Non-pigmented ciliary epithelial cell (primary cell): ENCODE data around the gene HYAL2.
A peak's percentile ranks its signal among the peaks of the same experiment; 100 is the strongest.

ENCODE experiments used
- DNase-seq: peaks from one replicate; pipeline ENCODE4 v3.0.0-alpha.2; 2010; ENCODE audit warnings: low read depth

The HYAL2 gene, protein sequence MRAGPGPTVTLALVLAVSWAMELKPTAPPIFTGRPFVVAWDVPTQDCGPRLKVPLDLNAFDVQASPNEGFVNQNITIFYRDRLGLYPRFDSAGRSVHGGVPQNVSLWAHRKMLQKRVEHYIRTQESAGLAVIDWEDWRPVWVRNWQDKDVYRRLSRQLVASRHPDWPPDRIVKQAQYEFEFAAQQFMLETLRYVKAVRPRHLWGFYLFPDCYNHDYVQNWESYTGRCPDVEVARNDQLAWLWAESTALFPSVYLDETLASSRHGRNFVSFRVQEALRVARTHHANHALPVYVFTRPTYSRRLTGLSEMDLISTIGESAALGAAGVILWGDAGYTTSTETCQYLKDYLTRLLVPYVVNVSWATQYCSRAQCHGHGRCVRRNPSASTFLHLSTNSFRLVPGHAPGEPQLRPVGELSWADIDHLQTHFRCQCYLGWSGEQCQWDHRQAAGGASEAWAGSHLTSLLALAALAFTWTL

DNA sequence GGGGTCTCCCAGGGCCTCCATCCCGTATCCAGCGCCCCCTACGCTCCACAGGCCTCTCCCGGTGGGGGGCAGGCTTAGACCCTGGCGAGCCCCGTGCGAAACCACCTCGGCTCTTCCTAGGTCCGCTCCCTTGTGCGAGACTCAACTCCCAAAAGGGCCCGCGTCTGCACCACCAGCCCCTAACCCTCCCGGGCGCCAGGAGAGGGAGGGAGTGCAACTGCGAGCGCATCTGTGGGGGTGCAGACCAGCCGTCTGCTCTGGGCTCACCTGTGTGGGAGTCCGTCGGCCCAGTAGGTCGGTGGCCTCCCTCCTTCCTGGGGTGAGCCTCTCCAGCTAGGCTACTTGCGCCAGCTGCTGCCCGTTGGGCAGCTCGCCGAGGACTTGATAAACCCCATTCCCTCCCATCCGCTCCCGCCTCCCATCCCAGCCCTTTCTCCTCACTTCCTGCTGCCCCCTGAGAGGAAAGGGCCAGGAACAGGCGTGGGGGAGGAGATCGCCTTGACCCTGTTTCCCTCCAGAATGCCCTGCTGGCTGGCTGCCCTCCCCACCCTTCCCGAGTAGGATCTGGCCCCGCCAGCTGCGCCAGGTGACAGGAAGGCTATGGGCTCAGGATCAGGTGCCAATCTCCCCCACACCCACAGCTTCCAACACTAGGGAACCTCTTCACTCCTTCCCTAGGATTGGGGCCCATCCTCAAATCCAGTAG, at the start of gene HYAL2:
Gene HYAL2 (minus strand): TSS at position 360 of the 706 bp plus-strand sequence. CDS start 2,256 bp downstream, outside the sequence.
- DNase-seq = no peak

DNA sequence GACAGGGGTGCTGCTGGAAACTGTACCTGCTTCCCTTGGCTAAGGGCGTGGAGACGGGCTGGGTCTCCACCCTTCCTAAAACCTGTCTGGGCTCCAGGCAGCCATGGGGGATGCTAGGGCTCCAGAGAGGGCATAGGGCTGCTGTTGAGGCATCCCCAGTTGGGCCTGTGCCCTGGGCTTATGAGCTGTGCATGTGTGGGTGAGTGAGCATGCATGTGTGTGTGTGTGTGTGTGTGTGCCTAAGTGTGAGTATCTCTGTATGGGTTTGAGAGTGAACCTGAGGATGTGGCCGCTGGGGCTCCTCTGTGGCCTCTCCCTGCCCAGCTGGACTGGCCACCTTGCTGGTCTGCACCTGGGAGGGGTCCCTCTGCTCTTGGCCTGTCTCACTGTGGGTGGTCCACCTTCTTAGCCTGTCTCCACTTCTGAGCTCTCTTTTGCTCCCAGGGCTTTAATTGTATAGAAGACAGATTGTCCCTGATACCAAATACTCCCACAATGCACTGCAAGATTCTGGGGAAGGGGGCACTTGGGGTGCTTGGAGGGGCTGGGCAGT, 48.7 kb upstream of the HYAL2 start:
- DNase-seq = no peak

DNA sequence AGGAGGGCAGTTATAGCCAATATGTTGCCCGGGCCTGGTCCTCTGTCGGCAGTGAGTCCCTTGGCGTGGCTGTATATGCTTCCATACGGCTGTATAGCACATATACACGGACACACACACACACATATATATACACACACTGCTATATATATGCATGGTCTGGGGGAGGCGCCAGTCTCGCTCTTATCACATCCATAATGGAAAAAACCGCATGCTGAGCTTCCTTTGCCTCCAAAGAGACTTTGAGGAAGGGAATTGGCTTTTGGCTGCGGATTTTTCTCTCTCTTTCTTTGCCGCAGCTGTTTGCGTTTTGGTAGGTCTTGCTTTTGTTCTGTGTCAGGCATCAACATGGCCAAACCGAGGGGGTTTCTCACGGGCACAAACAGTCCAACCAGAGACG, 48.0 kb upstream of the HYAL2 start:
- no peak for DNase-seq

DNA sequence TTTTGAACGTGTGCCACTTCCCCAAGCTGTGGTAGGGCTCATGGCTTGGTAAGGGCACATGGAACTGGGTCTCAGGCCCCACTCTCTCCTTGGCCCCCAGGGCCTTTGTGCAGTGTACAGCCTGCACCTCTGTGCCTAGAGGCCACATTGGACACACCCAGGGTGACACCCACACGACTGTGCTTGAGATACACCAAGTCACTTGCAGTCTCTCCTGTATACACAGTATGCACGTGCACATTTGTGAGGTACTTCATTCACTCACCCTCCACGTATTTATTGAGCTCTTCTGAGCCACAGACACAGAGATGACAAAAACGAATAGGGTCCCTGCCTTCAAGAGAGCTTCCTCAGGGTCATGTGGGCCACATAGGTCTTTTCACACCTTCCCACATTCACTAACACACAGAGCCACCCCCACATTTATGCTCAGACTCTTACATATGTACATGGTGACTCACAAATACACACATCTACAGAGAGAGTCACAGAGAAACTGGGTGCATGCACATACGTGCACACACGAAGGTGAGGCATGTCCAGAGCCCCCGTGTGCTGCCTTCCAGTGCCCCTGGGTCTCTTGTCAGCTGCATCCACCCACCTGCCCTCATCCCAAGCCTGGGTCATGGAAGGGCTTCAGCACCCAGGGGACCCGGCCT, 46.6 kb upstream of the HYAL2 start:
- DNase-seq = no peak

DNA sequence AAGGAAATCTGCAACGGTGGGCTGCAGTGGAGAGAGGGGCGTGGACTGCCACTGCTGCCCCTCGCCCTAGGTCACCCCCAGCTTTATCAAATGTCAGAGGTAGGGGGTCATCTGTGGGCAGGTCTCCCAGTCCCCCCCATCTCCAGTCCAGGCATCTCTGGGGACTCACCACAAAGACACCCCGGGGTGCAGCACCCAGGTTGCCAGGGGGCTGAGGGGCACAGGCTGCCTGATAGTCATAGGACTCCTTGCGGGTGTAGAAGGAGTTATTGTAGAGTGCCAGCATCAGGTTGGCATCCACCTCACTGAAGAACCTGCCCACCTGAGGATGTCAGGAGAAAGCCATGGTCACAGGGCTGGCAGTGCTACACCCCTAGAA, 43.3 kb upstream of the HYAL2 start:
- DNase-seq = no peak

DNA sequence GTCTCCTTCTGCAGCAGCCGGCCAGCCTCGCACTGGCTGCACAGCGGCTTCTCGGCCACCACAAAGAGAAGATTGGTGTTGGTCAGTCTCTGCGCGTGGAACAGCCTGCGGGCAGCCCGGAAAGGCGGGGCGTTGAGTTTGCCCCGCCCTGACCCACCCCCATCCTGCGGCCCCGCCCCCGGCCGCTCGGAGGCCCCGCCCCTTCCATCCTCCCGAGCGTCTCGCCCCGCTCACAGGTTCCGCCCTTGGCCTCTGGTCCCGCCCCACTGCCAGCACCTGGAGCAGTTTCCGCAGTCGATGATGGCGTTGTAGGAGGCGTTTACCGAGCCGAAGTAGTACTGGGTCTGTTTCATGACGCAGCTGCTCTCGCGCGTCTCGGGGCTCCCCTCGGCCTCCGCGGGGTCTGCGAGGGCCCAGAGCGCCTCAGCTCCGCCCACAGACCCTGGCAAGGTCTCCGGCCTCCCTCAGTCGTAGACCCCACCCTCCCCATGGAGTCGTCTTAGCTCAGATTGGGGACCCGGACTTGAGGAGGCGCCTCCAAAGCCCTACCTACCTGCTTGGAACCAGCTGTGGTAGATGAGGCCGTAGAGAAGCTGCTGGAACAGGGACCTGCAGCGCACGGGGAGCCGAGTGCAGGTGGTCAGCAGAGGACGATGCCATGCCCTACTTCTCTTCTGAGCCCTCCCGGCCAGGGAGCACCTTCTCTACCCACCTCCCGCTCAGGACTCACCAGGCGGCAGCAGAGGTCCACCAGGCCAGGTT, 42.7 kb upstream of the HYAL2 start:
- no peak for DNase-seq

DNA sequence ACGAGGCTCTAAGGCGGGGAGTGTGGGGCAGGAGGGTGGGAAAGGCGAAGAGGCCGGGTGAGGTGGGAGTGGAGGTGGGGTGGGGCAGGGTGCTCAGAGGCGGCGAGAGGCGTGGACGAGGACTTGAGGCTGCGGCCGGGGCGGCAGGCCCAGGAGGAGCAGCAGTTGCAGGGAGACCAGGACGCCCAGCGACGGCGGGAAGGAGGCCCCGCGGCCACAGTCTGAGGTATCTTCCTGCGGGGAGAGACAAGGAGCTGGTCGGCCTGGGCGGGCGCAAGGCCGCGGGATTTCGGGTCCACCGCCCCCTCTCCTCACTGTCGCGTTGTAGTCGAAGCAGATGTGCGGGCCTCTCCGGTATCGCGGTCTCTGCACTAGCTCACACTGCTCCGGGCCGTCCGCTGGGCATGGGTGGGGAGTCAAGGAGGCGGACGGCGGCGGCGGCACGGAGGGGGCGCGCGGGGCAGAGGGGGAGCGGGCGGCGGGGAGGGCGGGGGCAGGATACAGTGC, 42.1 kb upstream of the HYAL2 start:
- DNase-seq = no peak

DNA sequence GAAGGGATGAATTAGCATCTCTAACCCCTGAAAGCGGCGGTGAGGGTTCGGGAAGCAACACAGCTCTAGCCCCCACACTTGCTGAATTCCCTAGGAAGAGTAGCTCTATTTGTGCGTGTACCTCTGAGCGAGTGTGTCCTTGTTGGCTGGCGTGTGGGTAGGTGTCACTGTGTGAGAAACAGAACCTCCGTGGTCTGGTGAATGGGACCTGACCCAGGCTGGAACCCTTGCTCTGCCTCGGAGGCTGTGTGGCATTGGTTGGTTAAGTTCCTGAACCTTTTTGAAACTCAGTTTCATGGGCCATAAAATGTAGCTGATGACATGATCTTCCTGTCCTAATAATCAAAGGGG, 37.2 kb upstream of the HYAL2 start:
- DNase-seq = no peak

DNA sequence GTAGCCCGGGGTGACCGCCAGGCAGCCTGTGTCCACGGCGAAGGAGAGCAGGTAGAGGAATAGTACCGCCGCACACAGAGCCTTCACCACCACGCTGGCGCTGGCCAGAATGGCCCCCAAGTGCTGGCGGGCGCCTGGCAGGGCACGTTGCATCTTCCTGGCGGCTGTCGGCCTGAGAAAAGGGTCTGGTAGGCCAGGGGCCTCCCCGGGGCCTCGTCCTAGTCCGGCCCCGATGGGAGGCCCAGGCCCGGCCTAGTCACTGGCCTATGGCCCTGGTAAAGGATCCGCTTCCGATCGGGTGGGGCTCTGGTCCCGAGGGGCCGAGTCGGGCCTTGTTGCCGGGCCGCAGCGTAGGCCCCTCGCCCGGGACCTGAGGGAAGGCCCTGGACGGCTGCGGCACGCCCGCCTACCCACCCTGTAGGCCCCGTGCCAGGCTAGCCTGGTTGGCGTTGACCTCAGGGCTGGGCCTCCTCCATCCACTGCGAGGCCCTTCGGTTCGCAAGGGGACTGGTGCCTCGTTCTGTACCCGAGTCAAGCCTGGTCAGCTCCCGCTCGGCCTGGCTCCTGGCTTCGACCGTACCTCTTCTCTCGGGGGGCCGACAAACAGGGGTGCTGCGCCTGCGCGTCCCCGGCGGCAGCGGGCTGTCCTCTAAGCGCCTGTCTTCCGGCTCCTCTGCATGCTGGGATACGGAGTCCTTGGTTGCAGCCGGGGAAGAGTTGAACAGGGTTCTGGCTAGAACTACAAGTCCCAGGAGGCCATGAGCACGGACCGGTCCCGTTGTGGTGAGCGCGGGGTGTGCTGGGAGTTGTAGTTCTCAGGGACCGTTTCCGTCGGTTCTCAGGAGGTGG, 36.6 kb upstream of the HYAL2 start, which contains the start of gene TMEM115:
Gene TMEM115 (minus strand): TSS at position 611 of the 849 bp plus-strand sequence. CDS start 458 bp downstream, at position 153.
- peak; percentile 97 for DNase-seq

DNA sequence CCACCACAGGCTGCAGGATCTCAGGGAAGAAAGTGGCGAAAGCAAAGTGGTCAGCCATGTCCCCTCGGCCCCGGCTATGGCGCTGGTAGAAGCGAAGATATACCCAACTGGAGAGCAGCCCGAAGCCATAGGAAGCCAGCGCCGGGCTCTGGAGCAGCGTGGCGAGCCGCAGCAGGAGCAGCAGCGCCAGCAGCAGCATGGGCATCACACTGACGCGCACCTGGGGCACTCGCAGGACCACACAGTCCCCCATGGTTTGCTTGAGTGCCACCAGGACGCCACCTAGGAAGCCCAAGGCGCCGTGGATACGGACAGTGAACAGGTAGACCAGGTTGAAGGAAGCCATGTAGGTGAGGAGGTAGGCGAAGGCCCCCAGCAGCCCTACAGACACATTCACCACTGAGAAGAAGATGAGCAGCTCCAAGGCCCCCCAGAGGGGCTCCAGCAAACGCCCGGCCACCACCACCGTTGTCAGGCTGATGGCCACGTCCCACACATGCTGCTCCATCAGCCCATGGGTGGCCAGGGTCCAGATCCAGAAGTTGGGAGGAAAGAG, 35.9 kb upstream of the HYAL2 start:
- no peak for DNase-seq

DNA sequence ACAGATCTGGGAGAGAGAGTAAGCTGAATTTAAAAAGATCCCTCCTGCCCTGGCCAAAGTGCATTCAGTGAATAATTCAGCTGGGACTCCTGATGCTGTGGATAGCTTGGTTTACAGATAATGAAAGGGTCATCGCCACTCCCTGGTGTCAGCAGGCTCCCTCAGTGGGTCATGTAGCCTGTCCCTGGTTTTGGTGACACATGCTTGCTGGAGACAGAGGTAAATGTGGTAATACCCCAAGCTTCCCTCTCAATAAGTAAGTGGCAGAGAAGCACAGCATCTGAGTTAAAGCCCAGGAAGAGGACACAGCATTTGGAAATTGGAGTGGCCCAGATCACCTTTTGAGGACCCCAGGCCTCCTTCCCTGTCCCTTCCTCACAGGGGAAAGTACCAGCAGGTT, 34.9 kb upstream of the HYAL2 start:
- DNase-seq = no peak

DNA sequence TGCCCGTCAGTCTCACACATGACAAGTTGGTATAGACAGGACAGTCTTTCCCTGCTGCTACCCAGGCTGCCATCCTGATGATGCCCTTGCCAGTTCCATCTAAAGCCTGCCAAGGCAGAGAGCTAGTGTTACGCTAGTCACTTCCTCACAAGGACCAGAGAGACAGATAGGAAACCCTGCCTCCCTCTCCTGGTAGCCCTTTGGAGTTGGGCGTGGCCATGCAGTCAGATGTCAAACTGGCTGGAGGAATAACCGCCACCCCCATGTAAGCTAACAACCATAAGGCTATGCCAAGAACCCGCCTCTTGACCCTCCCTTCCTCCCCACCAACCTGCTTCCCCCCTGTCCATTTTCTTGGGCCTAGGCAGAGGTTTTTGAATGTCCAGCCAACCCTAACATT, 34.0 kb upstream of the HYAL2 start:
- no peak for DNase-seq

DNA sequence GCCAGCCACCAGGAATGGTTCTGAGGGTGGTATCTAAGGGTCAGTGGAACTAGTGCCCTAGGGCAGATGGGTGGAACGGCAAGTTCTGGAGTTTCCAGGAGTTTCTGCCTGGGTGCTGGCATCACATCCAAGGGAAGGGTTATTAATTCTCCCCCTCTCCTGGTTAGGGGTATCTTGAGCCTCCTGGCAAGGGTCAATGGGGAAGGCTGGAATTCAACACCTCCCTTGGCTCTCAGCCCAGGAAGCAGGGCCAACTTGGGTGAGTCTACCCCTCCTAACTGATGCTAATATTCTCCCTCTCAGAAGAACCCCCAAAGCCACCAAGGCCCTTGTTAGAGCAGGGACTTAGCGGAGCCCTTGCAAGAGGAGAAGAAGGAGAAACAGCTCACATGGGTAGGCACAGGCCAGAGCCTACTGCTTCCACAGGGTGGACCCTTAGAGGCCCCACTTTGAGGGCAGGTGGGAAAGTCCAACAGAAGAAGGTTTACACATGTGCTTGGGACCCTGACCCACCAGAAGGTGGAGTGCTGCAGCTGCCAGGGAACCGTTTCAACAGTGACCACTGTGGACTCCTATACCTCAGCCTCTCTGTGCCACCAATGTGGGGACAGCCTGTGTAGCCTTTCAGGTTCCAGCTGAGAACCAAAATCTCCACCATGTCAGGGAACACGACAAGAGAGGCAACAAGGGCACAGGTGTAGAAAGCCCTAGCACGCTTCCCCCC, 33.4 kb upstream of the HYAL2 start:
- no peak for DNase-seq

DNA sequence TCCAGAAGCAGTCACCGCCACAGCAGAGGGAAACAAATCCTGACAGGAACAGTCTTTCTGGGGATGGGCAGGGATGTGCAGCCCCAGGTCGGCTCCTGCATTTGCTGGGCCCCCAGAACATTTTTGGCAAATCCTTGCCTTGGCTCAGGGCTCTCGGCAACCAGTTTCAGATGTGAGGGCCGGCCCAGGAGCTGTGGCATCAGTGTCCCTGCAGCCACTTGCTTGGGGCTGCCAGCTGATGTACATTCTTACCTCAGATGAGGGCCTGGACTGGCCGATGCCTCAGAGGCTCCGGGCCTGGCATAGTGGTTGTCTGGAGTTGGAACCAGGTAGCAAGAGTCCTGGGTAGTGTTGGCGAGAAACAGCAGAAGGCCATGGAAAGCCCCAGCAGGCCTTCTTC, 32.3 kb upstream of the HYAL2 start:
- no peak for DNase-seq

DNA sequence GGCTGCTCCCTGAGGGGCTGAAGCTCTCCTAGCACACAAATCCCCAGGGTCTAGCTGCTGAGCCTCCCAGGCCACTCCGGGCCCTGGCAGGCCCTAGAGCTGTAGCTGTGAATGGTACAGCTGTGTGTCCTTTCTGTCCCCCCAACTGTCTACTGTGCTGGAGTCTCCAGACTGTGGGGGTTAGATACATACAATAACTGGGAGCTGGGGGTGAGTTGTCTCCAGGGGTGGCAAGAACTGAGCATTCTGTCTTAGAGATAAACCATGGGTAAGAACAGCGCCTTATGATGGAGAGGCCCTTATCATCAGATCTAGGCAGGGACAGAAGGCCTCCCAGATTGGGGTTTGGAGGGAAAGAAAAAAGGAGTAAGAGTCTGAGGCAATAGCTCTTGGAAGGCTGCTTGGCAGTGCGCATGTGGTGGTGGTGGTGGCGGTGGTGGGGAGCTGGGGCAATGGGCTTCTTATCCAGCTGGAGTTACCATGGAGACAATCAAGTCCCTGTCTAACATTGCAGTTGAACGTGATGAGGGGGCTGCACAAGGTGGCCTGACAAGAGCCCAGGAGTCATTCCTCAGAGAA, 31.7 kb upstream of the HYAL2 start:
- DNase-seq = no peak

DNA sequence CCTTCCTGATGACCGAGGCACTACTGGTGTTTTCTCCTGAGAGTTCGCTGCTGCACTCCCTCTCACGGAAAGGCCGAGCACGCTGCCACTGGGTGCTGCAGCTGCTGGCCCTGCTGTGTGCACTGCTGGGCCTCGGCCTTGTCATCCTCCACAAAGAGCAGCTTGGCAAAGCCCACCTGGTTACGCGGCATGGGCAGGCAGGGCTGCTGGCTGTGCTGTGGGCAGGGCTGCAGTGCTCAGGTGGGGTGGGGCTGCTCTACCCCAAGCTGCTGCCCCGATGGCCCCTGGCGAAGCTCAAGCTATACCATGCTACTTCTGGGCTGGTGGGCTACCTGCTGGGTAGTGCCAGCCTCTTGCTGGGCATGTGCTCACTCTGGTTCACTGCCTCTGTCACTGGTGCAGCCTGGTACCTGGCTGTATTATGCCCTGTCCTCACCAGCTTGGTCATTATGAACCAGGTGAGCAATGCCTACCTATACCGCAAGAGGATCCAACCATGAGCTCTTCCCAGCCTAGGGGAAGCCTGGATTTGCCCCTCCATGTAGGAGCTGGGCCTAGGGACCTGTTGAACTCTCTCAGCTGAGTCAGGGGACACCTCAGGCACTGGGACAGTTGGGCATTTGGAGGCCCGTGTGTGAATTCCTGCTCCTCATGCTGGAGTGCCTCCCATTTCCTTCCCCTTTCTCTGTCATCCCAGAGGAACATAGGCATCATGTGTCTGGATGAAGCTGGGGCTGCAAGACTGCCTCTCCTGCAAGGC, 30.9 kb upstream of the HYAL2 start:
- DNase-seq = no peak

DNA sequence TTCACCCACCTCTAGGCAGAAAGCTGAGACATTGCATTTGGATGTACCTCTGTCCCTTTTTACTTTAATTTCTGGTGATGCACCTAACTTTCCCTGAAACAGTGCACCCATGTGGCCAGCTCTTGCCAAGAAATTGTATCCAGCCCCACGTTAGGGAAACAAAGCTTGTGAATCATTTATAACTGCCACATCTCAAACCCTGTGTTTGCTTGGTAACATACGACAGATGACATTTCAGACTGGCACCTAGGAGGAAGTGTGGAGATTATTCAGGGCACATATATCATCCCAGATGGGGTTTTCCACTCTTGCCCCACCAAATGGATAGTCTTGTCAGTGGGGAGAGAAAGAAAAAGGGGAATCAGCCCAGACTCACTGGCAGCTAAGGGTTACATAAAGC, 30.2 kb upstream of the HYAL2 start:
- DNase-seq = no peak

DNA sequence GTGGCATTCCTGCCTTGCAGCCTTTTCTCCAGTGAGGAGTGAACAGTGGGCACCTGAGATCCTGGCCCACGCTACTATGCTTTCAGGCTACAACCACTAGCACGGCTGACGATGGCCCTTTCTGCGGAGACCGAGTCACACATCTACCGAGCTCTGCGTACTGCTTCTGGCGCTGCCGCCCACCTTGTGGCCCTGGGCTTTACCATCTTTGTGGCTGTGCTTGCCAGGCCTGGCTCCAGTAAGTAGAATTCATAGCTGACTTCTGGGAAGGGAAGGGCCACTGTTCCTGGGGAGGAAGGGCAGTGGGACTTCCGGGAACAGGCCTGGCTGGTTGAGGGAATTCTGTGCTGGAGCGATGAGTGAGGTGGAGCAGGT, 28.8 kb upstream of the HYAL2 start:
- no peak for DNase-seq
